ENCODE data around the gene PLCB1.

DNA sequence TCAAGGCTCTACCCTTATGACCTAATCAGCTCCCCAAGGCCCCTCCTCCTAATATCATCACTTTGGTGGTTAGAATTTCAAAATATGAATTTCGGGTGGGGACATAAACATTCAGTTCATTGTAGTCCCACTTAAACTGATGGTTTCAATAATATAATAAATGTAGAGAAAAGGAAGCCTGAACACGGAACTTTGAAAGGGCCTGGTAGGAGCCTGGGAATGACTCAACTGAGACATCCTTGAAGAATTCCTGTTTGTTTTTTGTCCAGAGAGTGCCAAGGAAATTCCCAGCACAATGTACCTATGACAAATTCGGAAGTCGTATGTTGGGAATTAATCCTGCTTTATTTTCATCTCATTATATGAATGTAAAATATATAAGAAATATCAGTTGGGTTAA is 457.9 kb downstream of the PLCB1 start:
- TF ChIP-seq, protein P1, sequence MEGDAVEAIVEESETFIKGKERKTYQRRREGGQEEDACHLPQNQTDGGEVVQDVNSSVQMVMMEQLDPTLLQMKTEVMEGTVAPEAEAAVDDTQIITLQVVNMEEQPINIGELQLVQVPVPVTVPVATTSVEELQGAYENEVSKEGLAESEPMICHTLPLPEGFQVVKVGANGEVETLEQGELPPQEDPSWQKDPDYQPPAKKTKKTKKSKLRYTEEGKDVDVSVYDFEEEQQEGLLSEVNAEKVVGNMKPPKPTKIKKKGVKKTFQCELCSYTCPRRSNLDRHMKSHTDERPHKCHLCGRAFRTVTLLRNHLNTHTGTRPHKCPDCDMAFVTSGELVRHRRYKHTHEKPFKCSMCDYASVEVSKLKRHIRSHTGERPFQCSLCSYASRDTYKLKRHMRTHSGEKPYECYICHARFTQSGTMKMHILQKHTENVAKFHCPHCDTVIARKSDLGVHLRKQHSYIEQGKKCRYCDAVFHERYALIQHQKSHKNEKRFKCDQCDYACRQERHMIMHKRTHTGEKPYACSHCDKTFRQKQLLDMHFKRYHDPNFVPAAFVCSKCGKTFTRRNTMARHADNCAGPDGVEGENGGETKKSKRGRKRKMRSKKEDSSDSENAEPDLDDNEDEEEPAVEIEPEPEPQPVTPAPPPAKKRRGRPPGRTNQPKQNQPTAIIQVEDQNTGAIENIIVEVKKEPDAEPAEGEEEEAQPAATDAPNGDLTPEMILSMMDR (IDR thresholded peaks at IDR 0.05 in 2 of 3, conservative IDR thresholded peaks at IDR 0.05 in 1 of 3; ENCODE audit: control insufficient read depth in 2 of 3, extremely low read depth in 1 of 3, insufficient read depth in 1 of 3, low read depth in 3 of 3, low read length in 3 of 3) = no peak
- TF ChIP-seq EZH2 (IDR thresholded peaks at IDR 0.05; ENCODE audit: borderline replicate concordance, control insufficient read depth, low read depth, low read length) = no peak
- no peak for TF ChIP-seq POLR2AphosphoS2 (IDR thresholded peaks at IDR 0.05; ENCODE audit: low read depth, low read length)
- TF ChIP-seq POLR2AphosphoS5 (IDR thresholded peaks at IDR 0.05; ENCODE audit: low read length) = no peak
- no peak for TF ChIP-seq BHLHE40 (IDR thresholded peaks at IDR 0.05; ENCODE audit: borderline replicate concordance in 1 of 2, low read depth in 2 of 2, low read length in 1 of 2)
- no peak for TF ChIP-seq EGR1 (IDR thresholded peaks at IDR 0.05; ENCODE audit: borderline replicate concordance in 1 of 2, low read depth in 2 of 2, low read length in 2 of 2)
- no peak for TF ChIP-seq ZNF687 (IDR thresholded peaks at IDR 0.05)
- TF ChIP-seq TAF1 (IDR thresholded peaks at IDR 0.05; ENCODE audit: borderline replicate concordance, low read depth, low read length) = no peak
- no peak for TF ChIP-seq HDAC6 (IDR thresholded peaks at IDR 0.05; ENCODE audit: unreplicated experiment)
- TF ChIP-seq YBX1 (IDR thresholded peaks at IDR 0.05) = no peak
- no peak for TF ChIP-seq PRDM15 (CRISPR knock-in tag; IDR thresholded peaks at IDR 0.05)
- TF ChIP-seq IKZF1 (conservative IDR thresholded peaks at IDR 0.05) = no peak
- no peak for TF ChIP-seq IKZF2 (IDR thresholded peaks at IDR 0.05)
- no peak for TF ChIP-seq MYC (IDR thresholded peaks at IDR 0.05; ENCODE audit: insufficient read depth, insufficient read length, insufficient replicate concordance, low read length, severe bottlenecking)
